ENCODE data around the gene SLC9A4.
A peak's percentile ranks its signal among the peaks of the same experiment; 100 is the strongest.

Gene SLC9A4

GRCh38 chr2:102449370-102449974 is 23.6 kb upstream of the SLC9A4 start:
- DNase-seq (ENCODE audit: extremely low read depth, low read depth) = peak; percentile 12
- no peak overlapping the region for H3K4me3 ChIP-seq (replicated peaks; ENCODE audit: low read depth, low read length)
- TF ChIP-seq CTCF (IDR thresholded peaks at IDR 0.05; ENCODE audit: low read depth, low read length, missing control alignments) = peak; percentile 66

DNA sequence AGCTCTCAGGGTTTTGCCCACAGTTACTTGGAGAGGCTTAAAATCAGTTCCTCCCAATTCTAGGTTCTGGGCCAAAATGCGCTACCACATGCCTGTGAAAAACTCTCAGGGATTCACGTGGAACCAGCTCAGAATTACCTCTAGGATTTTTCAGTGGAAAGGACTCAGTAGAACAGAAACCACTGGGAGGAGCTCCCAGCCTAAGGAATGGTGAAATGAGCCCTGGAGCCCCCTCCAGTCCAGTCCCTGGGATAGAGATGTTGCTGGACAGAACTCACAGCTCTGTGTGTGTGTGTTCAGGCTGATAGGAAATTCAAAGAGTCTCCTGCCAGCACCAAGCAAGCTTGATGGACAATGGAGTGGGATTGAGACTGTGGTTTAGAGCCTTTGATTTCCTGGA is 21.1 kb upstream of the SLC9A4 start:
- no peak overlapping the region for H3K4me3 ChIP-seq (replicated peaks; ENCODE audit: low read depth, low read length)
- no peak for DNase-seq (ENCODE audit: extremely low read depth, low read depth)
- no peak for TF ChIP-seq CTCF (IDR thresholded peaks at IDR 0.05; ENCODE audit: low read depth, low read length, missing control alignments)

DNA sequence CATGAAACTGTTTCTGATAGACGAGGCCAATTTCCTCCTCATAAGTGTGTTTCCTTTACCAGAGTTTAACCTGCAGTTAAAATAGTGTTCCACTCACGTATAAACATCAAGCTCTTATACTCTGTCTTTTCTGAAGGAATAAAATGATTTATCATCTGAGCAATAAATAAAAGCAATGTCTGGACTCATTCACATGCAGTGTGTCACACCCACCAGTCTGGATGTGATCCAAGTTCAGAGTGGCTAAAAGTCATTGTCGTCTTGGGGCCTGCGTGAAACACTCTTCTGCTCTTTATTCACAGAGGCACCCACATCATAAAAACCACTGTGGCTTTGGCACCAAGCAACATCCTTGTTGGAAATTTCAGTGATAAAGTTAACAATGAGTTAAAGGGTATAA is 19.5 kb upstream of the SLC9A4 start:
- TF ChIP-seq CTCF (IDR thresholded peaks at IDR 0.05; ENCODE audit: low read depth, low read length, missing control alignments) = no peak
- no peak for DNase-seq (ENCODE audit: extremely low read depth, low read depth)
- H3K4me3 ChIP-seq (replicated peaks; ENCODE audit: low read depth, low read length) = no peak overlapping the region

GRCh38 chr2:102455061-102455670 is 17.9 kb upstream of the SLC9A4 start:
- TF ChIP-seq CTCF (IDR thresholded peaks at IDR 0.05; ENCODE audit: low read depth, low read length, missing control alignments) = no peak
- DNase-seq (ENCODE audit: extremely low read depth, low read depth) = no peak
- H3K4me3 ChIP-seq (replicated peaks; ENCODE audit: low read depth, low read length) = no peak overlapping the region

DNA sequence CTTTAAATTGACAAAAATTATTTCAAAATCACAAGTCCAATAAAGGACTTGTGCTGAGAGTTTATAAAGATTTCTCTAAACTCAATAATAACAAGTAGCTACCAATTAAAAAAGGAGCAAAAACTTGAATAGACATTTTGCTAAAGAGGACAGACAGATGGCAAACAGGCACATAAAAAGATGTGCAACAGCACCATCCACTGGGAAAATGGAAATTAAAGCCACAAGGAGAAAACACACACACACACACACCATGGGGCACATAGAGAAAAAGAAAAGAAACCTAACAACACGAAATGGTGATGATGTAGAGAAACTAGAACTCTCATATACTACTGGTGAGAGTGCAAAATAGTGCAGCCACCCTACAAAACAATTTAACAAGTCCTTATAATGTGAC is 12.6 kb upstream of the SLC9A4 start:
- no peak overlapping the region for H3K4me3 ChIP-seq (replicated peaks; ENCODE audit: low read depth, low read length)
- TF ChIP-seq CTCF (IDR thresholded peaks at IDR 0.05; ENCODE audit: low read depth, low read length, missing control alignments) = no peak
- DNase-seq (ENCODE audit: extremely low read depth, low read depth) = no peak

GRCh38 chr2:102461188-102461587 is 11.8 kb upstream of the SLC9A4 start:
- H3K4me3 ChIP-seq (replicated peaks; ENCODE audit: low read depth, low read length) = no peak overlapping the region
- no peak for DNase-seq (ENCODE audit: extremely low read depth, low read depth)
- TF ChIP-seq CTCF (IDR thresholded peaks at IDR 0.05; ENCODE audit: low read depth, low read length, missing control alignments) = no peak

DNA sequence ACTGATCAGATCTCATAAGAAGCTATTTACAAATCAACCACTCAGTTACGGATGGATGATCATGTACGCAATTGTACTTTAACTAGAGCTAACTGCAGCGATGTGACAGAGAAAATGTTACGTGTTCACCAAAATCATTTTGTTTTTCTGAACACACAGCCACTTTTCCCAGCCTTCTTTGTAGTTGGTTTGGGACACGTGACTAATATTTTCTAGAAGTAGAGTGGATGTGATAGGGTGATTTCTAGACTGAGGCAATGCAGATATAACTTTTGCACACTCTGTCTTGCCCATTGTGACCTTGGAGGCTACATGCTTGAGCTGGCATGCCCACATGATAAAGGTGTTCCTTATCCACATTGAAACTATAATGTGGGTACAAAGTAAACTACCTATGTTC is 9.9 kb upstream of the SLC9A4 start:
- H3K4me3 ChIP-seq (replicated peaks; ENCODE audit: low read depth, low read length) = no peak overlapping the region
- no peak for DNase-seq (ENCODE audit: extremely low read depth, low read depth)
- no peak for TF ChIP-seq CTCF (IDR thresholded peaks at IDR 0.05; ENCODE audit: low read depth, low read length, missing control alignments)
